NCI-H1436 treated with DMSO at 0.1 percent for 48 hours (cell line): ENCODE data around the gene IPO13.

Experiments used
- DNase-seq: peaks from one replicate; lab custom pipeline; 2025; lab: John Stamatoyannopoulos, UW

The IPO13 gene

GRCh38 chr1:43974443-43975248 is 27.9 kb downstream of the IPO13 start, which contains the start of gene ATP6V0B:
Gene ATP6V0B (plus strand): TSS chr1:43974960. CDS start chr1:43975041, 81 bp downstream.
- peak; percentile 18 for DNase-seq

- no peak for DNase-seq
These were observed 28.7 kb downstream of the IPO13 start for GRCh38 chr1:43975249-43975961.

- DNase-seq, result no peak
These were observed 29.3 kb downstream of the IPO13 start for GRCh38 chr1:43976045-43976444.

GRCh38 chr1:43976890-43977289 is 30.1 kb downstream of the IPO13 start:
- no peak for DNase-seq

GRCh38 chr1:43977376-43978263 is 30.9 kb downstream of the IPO13 start:
- DNase-seq, result no peak

- DNase-seq, result no peak
These were observed 31.5 kb downstream of the IPO13 start for GRCh38 chr1:43978264-43978550.

GRCh38 chr1:43978551-43979260 is 32.0 kb downstream of the IPO13 start, which contains the start of gene B4GALT2:
Gene B4GALT2 (plus strand): TSS chr1:43979210. CDS start chr1:43981161, 1,951 bp downstream.
- DNase-seq, result no peak

GRCh38 chr1:43979261-43979527 is 32.4 kb downstream of the IPO13 start:
- DNase-seq, result no peak

- no peak for DNase-seq
These were observed 32.9 kb downstream of the IPO13 start for GRCh38 chr1:43979528-43980254.

- no peak for DNase-seq
These were observed 33.7 kb downstream of the IPO13 start for GRCh38 chr1:43980255-43981134.

GRCh38 chr1:43981135-43981491 is 34.4 kb downstream of the IPO13 start:
- no peak for DNase-seq

GRCh38 chr1:43981636-43982035 is 34.9 kb downstream of the IPO13 start:
- DNase-seq, result no peak

- DNase-seq, result no peak
These were observed 35.5 kb downstream of the IPO13 start for GRCh38 chr1:43982241-43982640.

GRCh38 chr1:43982808-43983207 is 36.1 kb downstream of the IPO13 start:
- no peak for DNase-seq

- no peak for DNase-seq
These were observed 36.6 kb downstream of the IPO13 start for GRCh38 chr1:43983253-43983899.

- no peak for DNase-seq
These were observed 38.1 kb downstream of the IPO13 start for GRCh38 chr1:43984855-43985254.

GRCh38 chr1:43985984-43986595 is 39.3 kb downstream of the IPO13 start:
- no peak for DNase-seq

- no peak for DNase-seq
These were observed 40.0 kb downstream of the IPO13 start for GRCh38 chr1:43986712-43987111.

- DNase-seq, result no peak
These were observed 40.6 kb downstream of the IPO13 start for GRCh38 chr1:43987159-43987902.
